Right atrium auricular region (tissue), 2 donors: ENCODE results near the gene RNF126. TPM values are rescaled to one million over a fixed set of nuclear protein-coding genes. Genes with fewer than 3 reads are reported as not detected.
"Not testable (repeated sequence)": the region's sequence is repeated elsewhere in the genome, so short reads cannot be mapped to it uniquely, and the experiment has no call there.

Experiments
- DNase-seq: peaks from one replicate; pipeline ENCODE4 v3.0.0-alpha.2; 2019; ENCODE audit warnings: low spot score
- H3K27ac ChIP-seq, 2 donors: fragments of 200-600 bp; sonication (generic); 1 replicate in 1 of 2; 2 replicates in 1 of 2; pipeline ENCODE4 v1.5.1; 2016 to 2019
- H3K27me3 ChIP-seq, 2 donors: fragments of 200-600 bp; sonication (generic); one replicate each; pipeline versions ENCODE4 v1.5.1 to v1.6.0; 2017 to 2019
- H3K36me3 ChIP-seq: fragments of 200-600 bp; sonication (generic); one replicate; pipeline ENCODE4 v1.5.1; 2016
- H3K4me1 ChIP-seq, 2 donors: fragments of 200-600 bp; sonication (generic); one replicate each; pipeline versions ENCODE4 v1.5.1 to v1.6.0; 2017 to 2019
- H3K4me3 ChIP-seq, 2 donors: fragments of 200-600 bp; sonication (generic); 1 replicate in 1 of 2; 2 replicates in 1 of 2; pipeline ENCODE4 v1.5.1; 2017 to 2019; ENCODE audit warnings: mild to moderate bottlenecking in 1 of 2, moderate library complexity in 1 of 2
- H3K9me3 ChIP-seq, 2 donors: fragments of 200-600 bp; sonication (generic); one replicate each; pipeline ENCODE4 v1.5.1; 2019
- total RNA-seq, 2 donors: library from RNA; depleted of rRNA; stranded (reverse); fragments of >200 nt; gene quantifications; one replicate each; pipeline ENCODE4 v1.1.0, GENCODE V29; 2016
- TF ChIP-seq, protein P1 (sequence below), 2 donors: fragments of 200-600 bp; sonication (generic); IDR thresholded peaks; one replicate each; pipeline ENCODE4 v1.5.1; 2019; ENCODE audit warnings: antibody characterized with exemption in 2 of 2

RNF126 gene
- total RNA-seq, 2 donors from 2014 or later, result 53.3 to 68.5 TPM

DNA sequence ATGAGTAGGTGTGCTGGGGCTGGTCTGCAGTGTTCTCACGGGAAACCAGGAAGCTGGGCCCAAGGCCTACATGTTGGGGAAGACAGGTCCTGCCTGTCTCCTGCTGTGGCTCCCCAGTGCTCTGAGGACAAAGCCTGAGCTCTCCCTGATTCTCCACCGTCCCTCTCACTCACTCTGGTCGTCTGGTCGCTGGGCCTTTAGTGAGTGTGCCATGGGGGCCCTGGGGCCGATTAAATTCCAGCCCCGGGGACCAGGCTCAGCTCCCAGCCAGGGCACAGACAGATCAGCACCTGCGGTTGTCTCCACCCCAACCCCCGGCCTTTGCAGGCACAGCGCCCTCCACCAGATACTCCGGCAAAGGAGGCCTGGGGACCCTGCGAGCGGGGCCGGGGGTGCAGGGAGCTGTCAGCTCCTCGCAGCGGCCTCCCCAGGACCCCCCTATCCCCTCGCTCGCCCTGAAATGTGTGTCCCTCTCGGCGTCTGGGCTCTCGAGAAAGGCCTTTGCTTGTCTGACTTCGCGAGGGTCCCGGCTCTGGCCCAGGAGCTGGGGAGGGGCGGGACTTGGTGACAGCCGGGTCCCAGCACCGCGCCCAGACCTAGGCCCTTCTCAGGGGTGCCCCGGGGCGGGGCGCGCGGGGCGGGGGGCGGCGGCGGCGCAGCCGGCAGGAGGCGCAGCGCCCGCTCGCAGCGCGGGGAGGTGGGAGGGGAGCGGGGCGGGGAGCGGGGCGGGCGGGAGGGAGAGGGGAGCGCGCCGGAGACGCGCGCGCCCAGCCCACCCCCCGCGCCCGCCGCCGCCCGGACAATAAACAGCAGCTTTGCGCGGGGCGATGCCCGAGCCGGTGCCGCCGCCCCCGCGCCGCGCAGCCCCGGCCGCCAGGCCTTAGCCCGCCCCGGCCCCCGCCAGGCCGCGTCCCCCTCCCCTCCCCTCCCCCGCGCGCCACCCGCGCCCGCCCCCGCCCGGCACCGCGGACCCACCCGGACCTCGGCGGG is 45.4 kb upstream of the RNF126 start, which contains the start of gene PALM:
TSS of gene PALM (plus strand) at position 782 of the 990 bp plus-strand sequence. CDS start 212 bp downstream, outside the sequence.
- peaks cover 0 to 35% of the 10 kb centered on the region in 2 donors for H3K4me1 ChIP-seq
- H3K27ac ChIP-seq, result peak within 1 kb of the TSS; percentile 81 to 87
- peak within 1 kb of the TSS; percentile 72 to 81 for H3K4me3 ChIP-seq
- no peaks in the 10 kb centered on the region for H3K36me3 ChIP-seq
- DNase-seq, result no peak
- H3K27me3 ChIP-seq, result no peaks in the 10 kb centered on the region
- TF ChIP-seq, protein P1, sequence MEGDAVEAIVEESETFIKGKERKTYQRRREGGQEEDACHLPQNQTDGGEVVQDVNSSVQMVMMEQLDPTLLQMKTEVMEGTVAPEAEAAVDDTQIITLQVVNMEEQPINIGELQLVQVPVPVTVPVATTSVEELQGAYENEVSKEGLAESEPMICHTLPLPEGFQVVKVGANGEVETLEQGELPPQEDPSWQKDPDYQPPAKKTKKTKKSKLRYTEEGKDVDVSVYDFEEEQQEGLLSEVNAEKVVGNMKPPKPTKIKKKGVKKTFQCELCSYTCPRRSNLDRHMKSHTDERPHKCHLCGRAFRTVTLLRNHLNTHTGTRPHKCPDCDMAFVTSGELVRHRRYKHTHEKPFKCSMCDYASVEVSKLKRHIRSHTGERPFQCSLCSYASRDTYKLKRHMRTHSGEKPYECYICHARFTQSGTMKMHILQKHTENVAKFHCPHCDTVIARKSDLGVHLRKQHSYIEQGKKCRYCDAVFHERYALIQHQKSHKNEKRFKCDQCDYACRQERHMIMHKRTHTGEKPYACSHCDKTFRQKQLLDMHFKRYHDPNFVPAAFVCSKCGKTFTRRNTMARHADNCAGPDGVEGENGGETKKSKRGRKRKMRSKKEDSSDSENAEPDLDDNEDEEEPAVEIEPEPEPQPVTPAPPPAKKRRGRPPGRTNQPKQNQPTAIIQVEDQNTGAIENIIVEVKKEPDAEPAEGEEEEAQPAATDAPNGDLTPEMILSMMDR (IDR thresholded peaks at IDR 0.05), result peak; percentile 36 to 38
- H3K9me3 ChIP-seq, result no peaks in the 10 kb centered on the region

DNA sequence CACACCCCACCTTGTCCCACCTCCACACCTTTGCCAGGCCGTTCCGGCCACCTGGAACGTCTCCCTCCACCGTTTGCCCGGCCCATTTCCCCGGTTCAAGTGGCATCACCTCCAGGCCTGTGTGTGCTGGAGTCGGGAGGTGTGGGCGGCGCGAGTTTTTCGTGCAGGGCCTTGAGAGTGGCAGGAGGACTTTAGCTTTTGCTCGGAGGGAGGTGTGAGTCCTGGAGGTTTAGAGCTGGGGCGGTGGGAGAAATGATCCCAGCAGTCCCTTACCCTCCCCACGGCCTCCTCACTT is 41.4 kb upstream of the RNF126 start:
- TF ChIP-seq, protein P1 (IDR thresholded peaks at IDR 0.05), result no peak
- no peak for DNase-seq
- Histone ChIP-seq H3K9me3 (no peaks in the 10 kb centered on the region), H3K27ac (no peak overlapping the region), H3K27me3 (no peaks in the 10 kb centered on the region), H3K4me3 (no peak overlapping the region), H3K36me3 (no peaks in the 10 kb centered on the region), H3K4me1 (peaks cover 0 to 21% of the 10 kb centered on the region in 2 donors)

- Histone ChIP-seq H3K9me3 (no peaks in the 10 kb centered on the region), H3K27me3 (no peaks in the 10 kb centered on the region), H3K36me3 (no peaks in the 10 kb centered on the region), H3K4me3 (peak overlapping the region; percentile 14 to 27), H3K4me1 (peaks cover 0 to 21% of the 10 kb centered on the region in 2 donors), H3K27ac (no peak overlapping the region)
- DNase-seq, result peak; percentile 89
- TF ChIP-seq, protein P1 (IDR thresholded peaks at IDR 0.05), result no peak
Measured at GRCh38 chr19:703651-704446, 40.8 kb upstream of the RNF126 start.

DNA sequence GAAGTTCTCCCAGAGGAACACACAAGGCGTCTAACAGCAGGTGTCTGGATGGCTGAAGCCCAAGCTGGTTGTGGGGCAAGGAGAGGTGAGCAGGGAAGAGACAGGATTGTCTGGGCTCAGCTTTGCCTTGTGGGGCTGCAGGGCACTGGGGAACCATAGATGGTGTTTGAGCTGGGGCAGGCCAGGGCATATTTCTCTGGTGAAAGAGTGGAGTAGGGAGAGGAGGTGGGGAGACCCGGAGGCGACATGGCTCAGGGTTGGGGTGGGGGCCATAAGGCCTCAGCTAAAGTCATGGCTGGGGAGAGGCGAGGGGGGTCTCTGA is 40.3 kb upstream of the RNF126 start:
- Histone ChIP-seq H3K27me3 (no peaks in the 10 kb centered on the region), H3K4me3 (peak overlapping the region; percentile 14 to 27), H3K9me3 (no peaks in the 10 kb centered on the region), H3K4me1 (peaks cover 0 to 18% of the 10 kb centered on the region in 2 donors), H3K36me3 (no peaks in the 10 kb centered on the region), H3K27ac (no peak overlapping the region)
- no peak for DNase-seq
- TF ChIP-seq, protein P1 (IDR thresholded peaks at IDR 0.05), result no peak

- DNase-seq, H3K9me3 ChIP-seq, H3K27me3 ChIP-seq, H3K27ac ChIP-seq, H3K36me3 ChIP-seq, H3K4me3 ChIP-seq: not testable (repeated sequence)
- H3K4me1 ChIP-seq, result peaks cover 0 to 13% of the 10 kb centered on the region in 2 donors
Measured at GRCh38 chr19:702847-703246, 39.8 kb upstream of the RNF126 start.

GRCh38 chr19:699885-700284 is 36.9 kb upstream of the RNF126 start:
- not testable (repeated sequence) for H3K9me3 ChIP-seq, H3K4me3 ChIP-seq

DNA sequence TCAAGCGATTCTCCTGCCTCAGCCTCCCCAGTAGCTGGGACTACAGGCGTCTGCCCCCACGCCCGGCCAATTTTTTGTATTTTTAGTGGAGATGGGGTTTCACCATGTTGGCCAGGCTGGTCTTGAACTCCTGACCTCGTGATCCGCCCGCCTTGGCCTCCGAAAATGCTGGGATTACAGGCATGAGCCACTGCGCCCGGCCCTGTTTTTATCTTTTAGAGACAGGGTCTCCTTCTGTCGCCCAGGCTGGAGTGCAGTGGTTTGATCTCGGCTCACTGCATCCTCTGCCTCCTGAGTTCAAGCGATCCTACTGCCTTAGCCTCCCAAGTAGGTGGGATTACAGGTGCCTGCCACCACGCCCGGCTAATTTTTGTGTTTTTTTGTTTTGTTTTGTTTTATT is 35.5 kb upstream of the RNF126 start:
- not testable (repeated sequence) for DNase-seq, H3K27ac ChIP-seq, H3K4me1 ChIP-seq, H3K27me3 ChIP-seq, H3K36me3 ChIP-seq, H3K4me3 ChIP-seq, H3K9me3 ChIP-seq

More at GRCh38 chr19:699885-700284, 36.9 kb upstream of the RNF126 start:
- not testable (repeated sequence) for H3K27me3 ChIP-seq, DNase-seq, H3K36me3 ChIP-seq, H3K27ac ChIP-seq
- H3K4me1 ChIP-seq, result peaks cover 0 to 13% of the 10 kb centered on the region in 2 donors
